HL-60 (cell line): ENCODE data around the gene INHBE.

ENCODE experiments used
- GABPA ChIP-seq: IDR thresholded peaks from 2 replicates; pipeline ENCODE4 v1.6.1; 2012; ENCODE audit warnings: low read depth
- POLR2AphosphoS5 ChIP-seq: IDR thresholded peaks from 2 replicates; pipeline ENCODE4 v1.6.1; 2012; ENCODE audit warnings: low read depth
- SPI1 ChIP-seq: IDR thresholded peaks from 2 replicates; pipeline ENCODE4 v1.6.1; 2012; ENCODE audit warnings: low read depth, mild to moderate bottlenecking, borderline replicate concordance
- TF ChIP-seq, protein P1 (sequence below): IDR thresholded peaks from one replicate; pipeline ENCODE4 v1.5.1; 2011; ENCODE audit warnings: low read length, control low read depth, inconsistent platforms; ENCODE audit not compliant: insufficient read depth
- TF ChIP-seq, protein P2 (sequence below): IDR thresholded peaks from 2 replicates; pipeline ENCODE4 v1.6.1; 2012; ENCODE audit warnings: low read depth; ENCODE audit not compliant: insufficient replicate concordance

GRCh38 chr12:57418255-57418654, 36.9 kb upstream of the INHBE start:
- TF ChIP-seq, protein P1, sequence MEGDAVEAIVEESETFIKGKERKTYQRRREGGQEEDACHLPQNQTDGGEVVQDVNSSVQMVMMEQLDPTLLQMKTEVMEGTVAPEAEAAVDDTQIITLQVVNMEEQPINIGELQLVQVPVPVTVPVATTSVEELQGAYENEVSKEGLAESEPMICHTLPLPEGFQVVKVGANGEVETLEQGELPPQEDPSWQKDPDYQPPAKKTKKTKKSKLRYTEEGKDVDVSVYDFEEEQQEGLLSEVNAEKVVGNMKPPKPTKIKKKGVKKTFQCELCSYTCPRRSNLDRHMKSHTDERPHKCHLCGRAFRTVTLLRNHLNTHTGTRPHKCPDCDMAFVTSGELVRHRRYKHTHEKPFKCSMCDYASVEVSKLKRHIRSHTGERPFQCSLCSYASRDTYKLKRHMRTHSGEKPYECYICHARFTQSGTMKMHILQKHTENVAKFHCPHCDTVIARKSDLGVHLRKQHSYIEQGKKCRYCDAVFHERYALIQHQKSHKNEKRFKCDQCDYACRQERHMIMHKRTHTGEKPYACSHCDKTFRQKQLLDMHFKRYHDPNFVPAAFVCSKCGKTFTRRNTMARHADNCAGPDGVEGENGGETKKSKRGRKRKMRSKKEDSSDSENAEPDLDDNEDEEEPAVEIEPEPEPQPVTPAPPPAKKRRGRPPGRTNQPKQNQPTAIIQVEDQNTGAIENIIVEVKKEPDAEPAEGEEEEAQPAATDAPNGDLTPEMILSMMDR = no peak
- no peak for TF ChIP-seq POLR2AphosphoS5
- TF ChIP-seq GABPA = no peak
- TF ChIP-seq, protein P2, sequence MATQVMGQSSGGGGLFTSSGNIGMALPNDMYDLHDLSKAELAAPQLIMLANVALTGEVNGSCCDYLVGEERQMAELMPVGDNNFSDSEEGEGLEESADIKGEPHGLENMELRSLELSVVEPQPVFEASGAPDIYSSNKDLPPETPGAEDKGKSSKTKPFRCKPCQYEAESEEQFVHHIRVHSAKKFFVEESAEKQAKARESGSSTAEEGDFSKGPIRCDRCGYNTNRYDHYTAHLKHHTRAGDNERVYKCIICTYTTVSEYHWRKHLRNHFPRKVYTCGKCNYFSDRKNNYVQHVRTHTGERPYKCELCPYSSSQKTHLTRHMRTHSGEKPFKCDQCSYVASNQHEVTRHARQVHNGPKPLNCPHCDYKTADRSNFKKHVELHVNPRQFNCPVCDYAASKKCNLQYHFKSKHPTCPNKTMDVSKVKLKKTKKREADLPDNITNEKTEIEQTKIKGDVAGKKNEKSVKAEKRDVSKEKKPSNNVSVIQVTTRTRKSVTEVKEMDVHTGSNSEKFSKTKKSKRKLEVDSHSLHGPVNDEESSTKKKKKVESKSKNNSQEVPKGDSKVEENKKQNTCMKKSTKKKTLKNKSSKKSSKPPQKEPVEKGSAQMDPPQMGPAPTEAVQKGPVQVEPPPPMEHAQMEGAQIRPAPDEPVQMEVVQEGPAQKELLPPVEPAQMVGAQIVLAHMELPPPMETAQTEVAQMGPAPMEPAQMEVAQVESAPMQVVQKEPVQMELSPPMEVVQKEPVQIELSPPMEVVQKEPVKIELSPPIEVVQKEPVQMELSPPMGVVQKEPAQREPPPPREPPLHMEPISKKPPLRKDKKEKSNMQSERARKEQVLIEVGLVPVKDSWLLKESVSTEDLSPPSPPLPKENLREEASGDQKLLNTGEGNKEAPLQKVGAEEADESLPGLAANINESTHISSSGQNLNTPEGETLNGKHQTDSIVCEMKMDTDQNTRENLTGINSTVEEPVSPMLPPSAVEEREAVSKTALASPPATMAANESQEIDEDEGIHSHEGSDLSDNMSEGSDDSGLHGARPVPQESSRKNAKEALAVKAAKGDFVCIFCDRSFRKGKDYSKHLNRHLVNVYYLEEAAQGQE = no peak
- no peak for TF ChIP-seq SPI1
